HCT116 (cell line): ENCODE results near the gene RNU1-2. TPM values are rescaled to one million over a fixed set of nuclear protein-coding genes. Genes with fewer than 3 reads are reported as not detected.
"Not testable (repeated sequence)": the region's sequence is repeated elsewhere in the genome, so short reads cannot be mapped to it uniquely, and the experiment has no call there.

Source experiments
- ATAC-seq: fragments of 200-7000 bp; cut with Tn5 transposase; 2 replicates; pipeline ENCODE4 v1.9.1; 2020; ENCODE audit warnings: mild to moderate bottlenecking, moderate library complexity
- BruUV-seq: library from RNA; stranded (reverse); fragments of 400-500 nt; replicated peaks from 2 replicates; lab custom pipeline; 2021; lab: Mats Ljungman, UMichigan
- CTCF ChIA-PET: fragments of 300-600 bp; sonication (Branson Sonifier 250); formaldehyde crosslinking; loops from one replicate; lab custom pipeline; 2021; ENCODE audit warnings: antibody characterized with exemption; lab: Charles Lee
- POLR2A ChIA-PET: fragments of 300-600, 350-600 bp; sonication (Branson Sonifier 250); formaldehyde crosslinking; loops from one replicate; lab custom pipeline; 2021; ENCODE audit warnings: antibody characterized with exemption; lab: Charles Lee
- RAD21 ChIA-PET, 2 experiments: fragments of 300-600 bp; sonication (Branson Sonifier 250); formaldehyde crosslinking; loops; one replicate each; lab custom pipeline; 2023; ENCODE audit warnings: low total read pairs in 2 of 2; ENCODE audit not compliant: uncharacterized antibody in 2 of 2, unreplicated experiment in 2 of 2, low non-redundant PET in 1 of 2; lab: Charles Lee
- DNase-seq: peaks from one replicate; pipeline ENCODE4 v3.0.0-alpha.2; 2010; ENCODE audit warnings: low read depth, low spot score
- H2AFZ ChIP-seq: fragments of 200-600 bp; shearing (Covaris generic), sonication (generic); 2 replicates; pipeline ENCODE4 v1.6.1; 2017; ENCODE audit warnings: low read depth, mixed run types, mixed read lengths, antibody characterized with exemption, low read length; ENCODE audit not compliant: poor library complexity, severe bottlenecking
- H3K27ac ChIP-seq: 2 replicates; pipeline ENCODE4 v1.5.1; 2012; ENCODE audit warnings: low read depth, low read length
- H3K27me3 ChIP-seq: fragments of 200-600 bp; sonication (generic); 2 replicates; pipeline ENCODE4 v1.6.1; 2016; ENCODE audit warnings: mixed run types, low read length, mixed read lengths; ENCODE audit not compliant: insufficient read depth
- H3K36me3 ChIP-seq, 2 experiments: fragments of 200-500 bp in 1 of 2; fragments of 200-600 bp in 1 of 2; sonication (Bioruptor generic) in 1 of 2; sonication (generic) in 1 of 2; 2 replicates each; pipeline versions ENCODE4 v1.5.1 to v1.6.1; 2014 to 2016; ENCODE audit warnings: low read length in 2 of 2, inconsistent platforms in 1 of 2, mixed read lengths in 1 of 2, mixed run types in 1 of 2; ENCODE audit not compliant: insufficient read depth in 2 of 2, control insufficient read depth in 1 of 2
- H3K4me1 ChIP-seq, 2 experiments: fragments of 200-600 bp in 1 of 2; sonication (generic) in 1 of 2; 2 replicates each; pipeline versions ENCODE4 v1.5.1 to v1.6.1; 2012 to 2017; ENCODE audit warnings: low read length in 2 of 2, inconsistent platforms in 1 of 2, mild to moderate bottlenecking in 1 of 2, mixed read lengths in 1 of 2, mixed run types in 1 of 2, moderate library complexity in 1 of 2; ENCODE audit not compliant: insufficient read depth in 2 of 2, control insufficient read depth in 1 of 2
- H3K4me2 ChIP-seq: fragments of 200-600 bp; sonication (generic); 2 replicates; pipeline ENCODE4 v1.6.1; 2017; ENCODE audit warnings: mixed run types, low read length, mixed read lengths
- H3K4me3 ChIP-seq, 2 experiments: fragments of 200-600 bp in 1 of 2; sonication (generic) in 1 of 2; replicated peaks in 1 of 2; 2 replicates each; pipeline ENCODE4 v1.5.1; 2011 to 2016; ENCODE audit warnings: low read length in 2 of 2, control low read depth in 1 of 2, low read depth in 1 of 2, mild to moderate bottlenecking in 1 of 2, mixed read lengths in 1 of 2, mixed run types in 1 of 2
- H3K79me2 ChIP-seq: fragments of 200-600 bp; sonication (generic); 2 replicates; pipeline ENCODE4 v1.6.1; 2017; ENCODE audit warnings: mild to moderate bottlenecking, mixed run types, low read length, moderate library complexity, mixed read lengths; ENCODE audit not compliant: insufficient read depth
- H3K9ac ChIP-seq: fragments of 200-600 bp; sonication (generic); 2 replicates; pipeline ENCODE4 v1.6.1; 2016; ENCODE audit warnings: low read length, mixed read lengths
- H3K9me2 ChIP-seq: fragments of 200-600 bp; sonication (generic), shearing (Covaris generic); 2 replicates; pipeline ENCODE4 v1.6.1; 2017; ENCODE audit warnings: mixed run types, mild to moderate bottlenecking, moderate library complexity; ENCODE audit not compliant: insufficient read depth
- H3K9me3 ChIP-seq, 2 experiments: fragments of 200-500 bp in 1 of 2; fragments of 200-600 bp in 1 of 2; sonication (Bioruptor generic) in 1 of 2; sonication (generic) in 1 of 2; 2 replicates each; pipeline ENCODE4 v1.6.1; 2014 to 2017; ENCODE audit warnings: low read length in 2 of 2, mixed read lengths in 2 of 2, inconsistent platforms in 1 of 2, low read depth in 1 of 2, mild to moderate bottlenecking in 1 of 2, mixed run types in 1 of 2, moderate library complexity in 1 of 2; ENCODE audit not compliant: control insufficient read depth in 1 of 2, insufficient read depth in 1 of 2
- H4K20me1 ChIP-seq: fragments of 200-600 bp; sonication (generic), shearing (Covaris generic); 2 replicates; pipeline ENCODE4 v1.6.1; 2017; ENCODE audit warnings: mixed run types, mild to moderate bottlenecking, moderate library complexity; ENCODE audit not compliant: insufficient read depth
- intact Hi-C: fragments of 100-400 bp; cut with micrococcal nuclease; formaldehyde crosslinking; loops from 2 replicates; pipeline ENCODE4 v1.10.0; 2022
- total RNA-seq: library from RNA; stranded (reverse); gene quantifications from one replicate; pipeline ENCODE4 v1.2.1, GENCODE V29; 2021; ENCODE audit not compliant: unreplicated experiment
- TF ChIP-seq, protein P1 (sequence below): IDR thresholded peaks from 2 replicates; pipeline ENCODE4 v1.6.1; 2012

Gene RNU1-2
- total RNA-seq, 1 experiment from 2014 or later: 1,685 TPM

DNA sequence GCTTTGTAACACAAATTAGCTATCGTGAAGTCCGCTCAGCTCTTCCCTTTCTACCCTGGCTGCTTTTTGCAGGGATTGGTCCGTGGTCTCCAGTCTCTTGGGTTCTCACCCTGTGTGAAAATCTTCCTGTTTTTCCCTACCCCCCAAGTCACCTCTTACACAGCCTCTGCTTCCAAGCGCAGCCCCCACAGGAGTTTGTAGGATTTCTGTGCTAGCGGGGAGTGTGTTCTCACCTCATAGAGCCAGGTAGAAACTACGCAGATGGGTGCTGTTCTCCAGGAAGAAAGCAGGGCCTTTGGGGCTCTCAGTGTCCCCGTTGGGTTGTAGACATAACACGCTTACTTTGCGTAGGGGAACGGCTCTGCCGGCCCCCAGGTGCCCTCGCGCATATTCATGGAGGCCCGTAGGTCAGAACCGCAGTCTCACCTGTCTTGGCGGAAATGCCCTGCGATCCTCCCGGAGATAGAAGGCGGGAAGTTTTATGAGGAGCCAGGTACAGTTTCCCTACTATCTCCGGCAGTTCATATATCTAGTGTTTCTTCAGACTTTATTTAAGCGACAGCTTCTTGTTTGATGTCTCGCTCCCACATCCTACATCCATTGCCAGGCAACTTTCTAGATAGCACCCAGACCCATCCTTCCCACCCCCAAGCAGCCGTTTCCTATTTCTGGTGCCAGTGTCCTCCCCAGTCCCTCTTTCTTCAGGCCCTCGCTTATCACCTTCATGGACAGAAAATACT, 706 bp downstream of the RNU1-2 start:
- H2AFZ ChIP-seq, H3K36me3 ChIP-seq: not testable (repeated sequence)
- POLR2A ChIA-PET: interaction anchor here (0.6 to 1.9 kb wide), 3 partner anchors 9 to 383 kb away, joined by 8 to 26 read pairs (median 12); partner anchors contain the start of gene RNU1-1
- TF ChIP-seq, protein P1, sequence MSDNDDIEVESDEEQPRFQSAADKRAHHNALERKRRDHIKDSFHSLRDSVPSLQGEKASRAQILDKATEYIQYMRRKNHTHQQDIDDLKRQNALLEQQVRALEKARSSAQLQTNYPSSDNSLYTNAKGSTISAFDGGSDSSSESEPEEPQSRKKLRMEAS: peak; percentile 44
- TF ChIP-seq, all 23 proteins: peak for 1; not testable (repeated sequence) for 22
- intact Hi-C loops: loop anchor here (1.0 kb wide), 1 partner anchor 9 kb away; no protein-coding TSS in a partner anchor
- Histone ChIP-seq H3K4me3 (peak overlapping the region in 1 of 2 experiments; percentile 26; a peak in 2 of 4 replicates), H3K9ac (peak overlapping the region; percentile 48), H3K27ac (peak overlapping the region; percentile 90), H3K4me2 (peak overlapping the region; percentile 59), H3K4me1 (peaks cover 12 to 29% of the 10 kb centered on the region in 2 experiments)
- H3K9me3 ChIP-seq, ATAC-seq, H3K79me2 ChIP-seq, RAD21 ChIA-PET, H3K27me3 ChIP-seq, BruUV-seq, H4K20me1 ChIP-seq, CTCF ChIA-PET, H3K9me2 ChIP-seq: not testable (repeated sequence)
- peak; percentile 71 for DNase-seq

DNA sequence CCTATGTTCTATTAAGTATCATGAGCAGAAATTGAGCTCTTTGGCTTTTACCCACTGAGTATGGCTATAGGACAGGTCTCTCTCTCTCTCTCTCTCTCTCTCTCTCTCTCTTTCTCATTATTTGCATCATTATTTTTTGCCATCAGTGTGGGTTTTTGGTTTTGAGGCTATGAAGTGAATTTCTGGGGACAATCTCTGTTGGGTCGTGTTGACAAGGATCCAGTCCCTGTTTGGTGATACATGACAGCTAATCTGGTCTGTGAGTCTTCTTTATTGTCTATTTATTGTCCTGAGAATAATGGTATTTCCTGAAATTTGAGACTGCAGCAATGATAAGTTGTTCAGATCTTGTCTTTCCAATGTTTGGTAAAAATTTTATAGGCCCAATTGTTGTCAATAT, 1.9 kb downstream of the RNU1-2 start:
- H3K36me3 ChIP-seq, H4K20me1 ChIP-seq, H3K79me2 ChIP-seq, DNase-seq, H3K9me2 ChIP-seq, BruUV-seq, POLR2A ChIA-PET, ATAC-seq, H3K9me3 ChIP-seq, H2AFZ ChIP-seq, H3K4me2 ChIP-seq, H3K9ac ChIP-seq, H3K4me3 ChIP-seq, H3K27me3 ChIP-seq, RAD21 ChIA-PET, intact Hi-C loops: not testable (repeated sequence)
- H3K27ac ChIP-seq: peak overlapping the region; percentile 90; the same call in 1 of the 2 replicates
- CTCF ChIA-PET: interaction anchor here (0.9 kb wide), 1 partner anchor 277 kb away, joined by 4 read pairs; no protein-coding TSS in a partner anchor
- H3K4me1 ChIP-seq: peaks cover 12 to 33% of the 10 kb centered on the region in 2 experiments

DNA sequence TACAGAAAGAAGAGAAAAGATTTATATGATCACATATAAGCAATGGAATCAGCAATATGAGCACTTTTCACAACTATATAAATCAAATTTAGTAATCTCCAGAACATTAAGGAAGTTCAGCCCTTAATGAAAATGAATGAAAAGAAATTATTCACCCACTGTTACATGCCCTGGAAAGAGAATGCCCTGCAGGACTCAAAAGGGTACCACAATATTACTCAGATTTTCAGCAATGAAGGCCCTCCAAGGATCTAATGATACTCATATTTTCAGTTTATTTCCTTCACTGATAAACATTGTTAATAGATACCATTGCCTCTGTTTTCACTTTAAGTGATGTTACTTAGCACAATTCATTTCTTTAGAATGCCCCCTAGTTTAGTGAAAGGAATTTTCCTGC, 2.5 kb downstream of the RNU1-2 start:
- H3K9me3 ChIP-seq, H3K4me3 ChIP-seq, DNase-seq, H3K9ac ChIP-seq, H3K36me3 ChIP-seq, H3K4me2 ChIP-seq, intact Hi-C loops, H2AFZ ChIP-seq, POLR2A ChIA-PET, H4K20me1 ChIP-seq, H3K79me2 ChIP-seq, H3K27me3 ChIP-seq, H3K9me2 ChIP-seq, ATAC-seq, RAD21 ChIA-PET, H3K27ac ChIP-seq, BruUV-seq: not testable (repeated sequence)
- peaks cover 14 to 37% of the 10 kb centered on the region in 2 experiments for H3K4me1 ChIP-seq
- CTCF ChIA-PET: interaction anchor here (0.9 to 2.1 kb wide), 2 partner anchors 277 to 278 kb away, joined by 4 to 15 read pairs; no protein-coding TSS in a partner anchor

DNA sequence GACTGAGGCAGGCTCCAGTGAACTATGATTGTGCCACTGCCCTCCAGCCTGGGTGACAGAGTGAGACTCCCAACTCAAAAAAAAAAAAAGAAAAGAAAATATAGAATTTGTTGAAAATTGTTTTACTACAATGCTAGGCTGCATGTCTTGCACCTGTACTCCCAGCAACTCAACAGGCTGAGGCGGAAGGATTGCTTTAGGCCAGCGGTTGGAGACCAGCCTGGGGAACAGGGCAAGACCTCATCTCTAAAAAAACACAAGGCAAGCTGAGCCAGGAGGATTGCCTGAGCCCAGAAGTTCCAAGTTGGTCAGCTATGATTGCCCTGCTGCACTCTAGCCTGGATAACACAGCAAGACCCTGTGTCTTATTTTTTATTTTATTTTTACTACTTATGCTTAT, 3.2 kb downstream of the RNU1-2 start:
- H3K27ac ChIP-seq, H3K4me3 ChIP-seq, H3K9ac ChIP-seq, H3K4me2 ChIP-seq, ATAC-seq, H3K9me2 ChIP-seq, H4K20me1 ChIP-seq, DNase-seq, RAD21 ChIA-PET, H3K79me2 ChIP-seq, BruUV-seq, H3K9me3 ChIP-seq, H3K27me3 ChIP-seq, H3K36me3 ChIP-seq, intact Hi-C loops, H2AFZ ChIP-seq: not testable (repeated sequence)
- ChIA-PET POLR2A (interaction anchor here (0.6 kb wide), 1 partner anchor 299 kb away, joined by 3 read pairs; no protein-coding TSS in a partner anchor), CTCF (interaction anchor here (2.1 kb wide), 1 partner anchor 278 kb away, joined by 15 read pairs; no protein-coding TSS in a partner anchor)
- H3K4me1 ChIP-seq: peaks cover 14 to 44% of the 10 kb centered on the region in 2 experiments
